GM12865 (cell line): ENCODE results near the gene MAD1L1.
"Not testable (repeated sequence)": the region's sequence is repeated elsewhere in the genome, so short reads cannot be mapped to it uniquely, and the experiment has no call there.

Experiments used
- DNase-seq: peaks from one replicate; pipeline ENCODE4 v3.0.0; 2010; ENCODE audit warnings: low read depth
- H3K4me3 ChIP-seq: 2 replicates; pipeline ENCODE4 v1.5.1; 2011; ENCODE audit warnings: mild to moderate bottlenecking, low read depth, low read length, control low read depth
- CTCF ChIP-seq: IDR thresholded peaks from 2 replicates; pipeline ENCODE4 v1.5.1; 2011; ENCODE audit warnings: low read length, control low read depth, low read depth, inconsistent platforms; ENCODE audit not compliant: insufficient read depth; ENCODE audit errors: missing control alignments

The MAD1L1 gene

DNA sequence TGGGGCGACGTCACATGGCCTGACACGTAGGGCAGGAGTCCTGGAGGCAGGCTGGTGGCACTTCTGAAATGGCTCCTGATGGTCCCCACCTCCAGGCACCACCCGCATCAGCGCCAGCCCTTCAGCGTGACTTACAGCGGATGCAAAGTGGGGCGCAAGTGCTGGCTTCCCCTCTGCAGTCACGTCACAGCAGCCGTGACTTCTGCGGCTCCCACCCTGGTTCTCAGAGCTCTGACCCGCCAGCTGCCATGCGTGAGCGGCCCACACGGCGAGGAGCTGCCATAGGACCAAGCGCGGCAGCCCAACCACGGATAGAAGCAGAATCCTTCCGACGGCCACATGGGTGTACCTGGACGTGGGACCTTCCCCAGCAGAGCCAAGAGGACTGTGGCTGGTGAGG lies 403.6 kb downstream of the MAD1L1 start:
- TF ChIP-seq CTCF = no peak
- no peak overlapping the region for H3K4me3 ChIP-seq
- DNase-seq = no peak

DNA sequence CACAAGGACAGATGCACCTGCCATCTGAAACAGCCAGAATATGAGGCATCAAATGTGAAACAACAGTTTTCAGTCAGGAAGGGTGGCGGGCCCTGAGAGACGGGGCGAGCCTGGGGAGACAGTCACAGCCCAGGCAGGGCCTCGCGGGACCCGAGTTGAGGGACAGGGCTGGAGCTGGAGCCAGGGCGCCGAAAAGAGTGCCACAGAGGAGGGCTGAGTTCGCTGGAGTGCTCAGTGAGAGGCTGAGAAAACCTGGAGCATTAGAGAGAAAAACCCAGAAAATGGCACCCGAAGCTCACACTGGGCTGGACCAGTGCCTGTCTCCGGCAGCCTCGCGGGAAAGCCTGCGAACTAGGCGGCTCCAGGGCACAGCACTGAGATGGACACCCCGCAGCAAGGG lies 404.6 kb downstream of the MAD1L1 start:
- not testable (repeated sequence) for DNase-seq, H3K4me3 ChIP-seq

DNA sequence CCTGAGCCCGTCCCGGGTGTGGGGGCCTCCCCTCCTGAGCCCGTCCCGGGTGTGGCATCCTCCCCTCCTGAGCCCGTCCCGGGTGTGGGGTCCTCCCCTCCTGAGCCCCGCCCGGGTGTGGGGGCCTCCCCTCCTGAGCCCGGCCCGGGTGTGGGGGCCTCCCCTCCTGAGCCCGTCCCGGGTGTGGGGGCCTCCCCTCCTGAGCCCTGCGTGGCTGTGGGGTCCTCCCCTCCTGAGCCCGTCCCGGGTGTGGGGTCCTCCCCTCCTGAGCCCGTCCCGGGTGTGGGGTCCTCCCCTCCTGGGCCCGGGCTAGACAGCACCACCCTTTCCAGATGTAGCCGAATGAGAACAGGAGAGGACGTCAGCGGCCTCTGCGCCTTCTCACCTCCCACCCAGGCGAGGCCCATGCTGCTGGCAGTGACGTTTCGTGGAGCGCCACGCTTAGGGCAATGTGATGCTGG lies 405.2 kb downstream of the MAD1L1 start:
- not testable (repeated sequence) for H3K4me3 ChIP-seq, DNase-seq

DNA sequence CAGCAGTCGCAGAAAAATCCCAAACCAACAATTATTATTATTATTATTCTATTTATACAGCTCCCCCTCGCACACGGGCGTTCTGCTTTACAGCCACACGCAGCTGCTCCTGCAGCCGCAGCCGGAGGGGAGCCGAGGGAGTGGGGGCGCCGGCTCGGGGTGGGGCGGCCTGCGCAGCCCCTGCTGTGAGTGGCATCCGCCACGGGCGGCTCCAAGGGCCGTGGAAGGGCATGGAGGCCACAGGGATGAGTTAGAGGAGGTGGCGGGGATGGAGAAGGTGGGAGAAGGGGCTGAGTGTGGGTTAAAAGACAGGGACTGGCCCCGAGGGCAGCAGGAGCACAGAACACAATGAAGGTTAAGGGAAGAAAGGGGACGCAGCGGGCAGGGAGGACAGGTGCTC lies 405.8 kb downstream of the MAD1L1 start:
- DNase-seq, H3K4me3 ChIP-seq: not testable (repeated sequence)

DNA sequence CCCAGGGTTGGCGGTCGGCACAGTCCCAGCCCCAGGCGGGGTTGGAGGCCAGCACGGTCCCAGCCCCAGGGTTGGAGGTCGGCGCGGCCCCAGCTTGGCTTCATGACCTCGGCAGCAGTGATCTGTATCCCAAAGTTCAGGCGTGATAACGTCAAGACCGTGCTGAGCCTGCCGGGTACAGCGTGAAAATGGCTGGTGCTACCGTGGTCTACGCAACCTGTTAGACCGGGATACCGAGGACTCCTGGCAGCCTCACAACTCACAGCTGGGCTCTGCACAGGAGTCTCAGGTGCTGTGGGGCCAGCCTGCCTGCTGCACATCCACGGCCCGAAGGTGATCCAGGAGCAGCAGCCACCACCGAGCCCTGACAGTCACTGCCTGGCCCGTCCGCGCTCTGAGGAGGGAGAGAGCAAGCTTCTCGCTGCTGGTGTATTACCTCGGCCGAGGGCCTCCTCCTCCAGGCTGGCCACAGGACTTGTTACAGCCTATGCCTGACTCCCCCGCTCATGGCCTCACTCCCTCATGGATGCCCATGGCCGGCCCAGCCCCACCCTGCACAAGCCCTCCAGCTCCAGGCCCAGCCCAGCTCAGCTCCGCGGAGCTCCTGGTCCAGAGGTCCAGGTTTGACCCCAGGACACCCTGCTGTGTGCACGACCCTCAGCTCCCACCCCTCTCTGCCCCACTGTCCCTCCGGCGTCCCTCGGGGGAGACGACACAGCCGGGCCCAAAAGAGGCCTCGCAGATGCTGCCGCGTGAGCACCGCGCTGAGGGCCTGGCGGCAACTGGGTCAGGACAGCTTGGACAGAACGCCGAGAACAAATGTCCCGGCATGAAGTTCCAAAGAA lies 406.6 kb downstream of the MAD1L1 start:
- H3K4me3 ChIP-seq = no peak overlapping the region
- no peak for TF ChIP-seq CTCF
- DNase-seq = no peak

- DNase-seq, H3K4me3 ChIP-seq: not testable (repeated sequence)
These were observed 407.2 kb downstream of the MAD1L1 start for GRCh38 chr7:1825647-1825896.

- H3K4me3 ChIP-seq, DNase-seq: not testable (repeated sequence)
These were observed 407.7 kb downstream of the MAD1L1 start for GRCh38 chr7:1824882-1825646.

GRCh38 chr7:1824151-1824881 lies 408.4 kb downstream of the MAD1L1 start:
- not testable (repeated sequence) for DNase-seq, H3K4me3 ChIP-seq

DNA sequence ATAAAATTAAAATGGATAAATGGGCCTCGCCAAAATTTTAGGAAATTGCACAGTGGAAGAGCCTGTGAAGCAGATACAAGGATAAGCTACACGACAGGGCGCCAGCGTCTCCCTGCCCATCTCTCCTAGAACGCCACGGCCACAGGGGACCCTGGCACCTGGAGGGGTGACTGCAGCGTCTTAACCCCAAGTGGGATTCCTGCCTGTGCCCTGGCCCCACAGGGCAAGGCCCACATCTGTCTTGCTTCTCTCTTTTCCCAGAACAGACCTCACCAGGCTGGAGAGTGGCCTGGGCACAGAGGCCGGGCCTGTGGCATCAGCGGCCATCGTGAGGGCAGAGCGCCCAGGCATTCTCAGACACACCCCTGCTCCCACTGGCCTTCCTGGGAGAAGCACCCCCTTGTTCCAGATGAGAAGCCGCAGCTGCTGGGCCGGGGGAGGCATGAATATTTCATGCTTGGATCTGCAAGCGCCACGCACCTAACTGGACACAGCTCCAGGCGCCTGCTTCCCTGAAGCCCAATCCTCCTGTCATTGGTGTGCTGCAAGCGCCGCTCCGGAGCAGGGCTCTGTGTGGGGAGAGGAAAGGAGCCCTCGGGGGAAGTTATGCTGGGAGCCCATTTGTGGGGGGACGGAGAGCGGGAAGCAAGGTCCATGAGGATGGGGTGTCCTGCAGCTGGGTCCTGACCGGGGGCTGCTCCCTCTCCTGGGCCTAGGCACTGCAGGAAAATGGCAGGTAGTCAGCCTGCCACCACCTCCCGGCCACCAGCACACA lies 409.2 kb downstream of the MAD1L1 start:
- TF ChIP-seq CTCF = no peak
- DNase-seq = no peak
- no peak overlapping the region for H3K4me3 ChIP-seq
